Measurements from ENCODE around the gene GAPDHS. TPM values are rescaled to one million over a fixed set of nuclear protein-coding genes. Genes with fewer than 3 reads are reported as not detected.
A peak's percentile ranks its signal among the peaks of the same experiment; 100 is the strongest.

Gene GAPDHS
- total and polyA plus RNA-seq, 4 donors = not detected

DNA sequence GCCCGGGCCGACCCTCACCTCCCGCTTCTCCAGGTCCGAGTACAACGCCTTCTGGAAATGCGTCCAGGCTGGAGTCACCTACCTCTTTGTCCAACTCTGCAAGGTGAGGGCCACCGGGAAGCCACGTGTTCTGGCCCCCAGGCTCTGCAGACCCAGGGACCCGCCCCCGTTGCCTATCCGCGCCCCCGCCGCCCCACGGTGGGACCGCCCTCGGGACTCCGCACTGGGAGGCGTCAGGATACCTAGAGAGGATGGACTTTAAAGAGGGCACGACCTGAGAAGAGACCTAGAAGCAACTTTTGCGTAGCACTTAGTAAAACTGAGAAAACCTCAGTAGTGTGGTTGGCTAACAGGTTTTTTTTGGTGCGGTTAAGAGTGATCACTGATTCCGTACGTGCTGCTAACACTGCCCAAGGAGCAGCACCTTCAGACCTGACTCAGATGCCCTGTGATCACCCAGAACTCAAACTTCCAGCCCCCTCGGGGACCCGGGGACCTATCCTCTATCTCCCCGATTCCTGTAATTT is 12.7 kb downstream of the GAPDHS start:
- no peaks in the 10 kb centered on the region for H3K27me3 ChIP-seq (ENCODE audit: control insufficient read depth in 4 of 4, insufficient read depth in 4 of 4, low read length in 3 of 4)
- H3K27ac ChIP-seq (ENCODE audit: low read depth in 1 of 2, low read length in 2 of 2) = peak overlapping the region; percentile 29 to 69
- no peak for TF ChIP-seq FOXA1 (IDR thresholded peaks at IDR 0.05)
- no peak for TF ChIP-seq ZBTB33 (IDR thresholded peaks at IDR 0.05)
- no peak for TF ChIP-seq JUND (IDR thresholded peaks at IDR 0.05)
- TF ChIP-seq YY1 (IDR thresholded peaks at IDR 0.05) = no peak
- no peak for TF ChIP-seq HNF4G (IDR thresholded peaks at IDR 0.05)
- TF ChIP-seq GABPA (IDR thresholded peaks at IDR 0.05 in 1 of 2, conservative IDR thresholded peaks at IDR 0.05 in 1 of 2) = no peak
- no peak for TF ChIP-seq MAX (IDR thresholded peaks at IDR 0.05)
- TF ChIP-seq RXRA (IDR thresholded peaks at IDR 0.05) = no peak
- TF ChIP-seq REST (IDR thresholded peaks at IDR 0.05) = no peak
- TF ChIP-seq NR2F2 (IDR thresholded peaks at IDR 0.05) = no peak
- TF ChIP-seq, protein P1, sequence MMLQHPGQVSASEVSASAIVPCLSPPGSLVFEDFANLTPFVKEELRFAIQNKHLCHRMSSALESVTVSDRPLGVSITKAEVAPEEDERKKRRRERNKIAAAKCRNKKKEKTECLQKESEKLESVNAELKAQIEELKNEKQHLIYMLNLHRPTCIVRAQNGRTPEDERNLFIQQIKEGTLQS (IDR thresholded peaks at IDR 0.05) = no peak
- no peak for TF ChIP-seq EGR1 (IDR thresholded peaks at IDR 0.05; ENCODE audit: low read depth in 2 of 2)
- TF ChIP-seq, protein P2, sequence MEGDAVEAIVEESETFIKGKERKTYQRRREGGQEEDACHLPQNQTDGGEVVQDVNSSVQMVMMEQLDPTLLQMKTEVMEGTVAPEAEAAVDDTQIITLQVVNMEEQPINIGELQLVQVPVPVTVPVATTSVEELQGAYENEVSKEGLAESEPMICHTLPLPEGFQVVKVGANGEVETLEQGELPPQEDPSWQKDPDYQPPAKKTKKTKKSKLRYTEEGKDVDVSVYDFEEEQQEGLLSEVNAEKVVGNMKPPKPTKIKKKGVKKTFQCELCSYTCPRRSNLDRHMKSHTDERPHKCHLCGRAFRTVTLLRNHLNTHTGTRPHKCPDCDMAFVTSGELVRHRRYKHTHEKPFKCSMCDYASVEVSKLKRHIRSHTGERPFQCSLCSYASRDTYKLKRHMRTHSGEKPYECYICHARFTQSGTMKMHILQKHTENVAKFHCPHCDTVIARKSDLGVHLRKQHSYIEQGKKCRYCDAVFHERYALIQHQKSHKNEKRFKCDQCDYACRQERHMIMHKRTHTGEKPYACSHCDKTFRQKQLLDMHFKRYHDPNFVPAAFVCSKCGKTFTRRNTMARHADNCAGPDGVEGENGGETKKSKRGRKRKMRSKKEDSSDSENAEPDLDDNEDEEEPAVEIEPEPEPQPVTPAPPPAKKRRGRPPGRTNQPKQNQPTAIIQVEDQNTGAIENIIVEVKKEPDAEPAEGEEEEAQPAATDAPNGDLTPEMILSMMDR (IDR thresholded peaks at IDR 0.05; ENCODE audit: low read depth, low read length, missing input control) = no peak
- TF ChIP-seq HNF4A (conservative IDR thresholded peaks at IDR 0.05) = no peak
- no peak for TF ChIP-seq TAF1 (conservative IDR thresholded peaks at IDR 0.05)
- DNase-seq (ENCODE audit: low spot score) = peak; percentile 53
- H3K4me1 ChIP-seq (ENCODE audit: control insufficient read depth in 4 of 4, insufficient read depth in 4 of 4, low read length in 3 of 4) = peaks cover 0 to 20% (median 14%) of the 10 kb centered on the region in 4 donors
- H3K36me3 ChIP-seq (ENCODE audit: control insufficient read depth in 4 of 4, insufficient read depth in 3 of 4, low read depth in 1 of 4, low read length in 3 of 4) = no peaks in the 10 kb centered on the region
- no peaks in the 10 kb centered on the region for H3K9me3 ChIP-seq (ENCODE audit: control insufficient read depth in 4 of 4, low read length in 3 of 4)
- WGBS = 6% methylated on average over 27 of the region's 27 CpGs
- H3K4me3 ChIP-seq (ENCODE audit: low read depth in 1 of 3, low read length in 3 of 3) = peak overlapping the region; percentile 83 to 88 (median 85)
- peak overlapping the region; percentile 55 to 76 for H3K9ac ChIP-seq (ENCODE audit: low read depth in 1 of 2, low read length in 2 of 2)

DNA sequence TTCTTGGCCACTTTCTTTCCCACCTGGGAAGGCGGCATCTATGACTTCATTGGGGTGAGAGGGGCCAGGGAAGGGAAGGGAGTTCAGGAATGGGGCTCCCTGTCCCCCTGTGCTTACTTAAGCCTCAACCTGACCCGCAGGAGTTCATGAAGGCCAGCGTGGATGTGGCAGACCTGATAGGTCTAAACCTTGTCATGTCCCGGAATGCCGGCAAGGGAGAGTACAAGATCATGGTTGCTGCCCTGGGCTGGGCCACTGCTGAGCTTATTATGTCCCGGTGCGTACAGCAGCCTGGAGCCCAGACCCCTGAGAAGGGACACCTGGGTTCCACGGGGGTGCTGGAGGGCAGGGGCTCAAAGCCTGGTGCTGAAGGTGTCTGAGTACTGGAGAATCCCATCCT is 13.3 kb downstream of the GAPDHS start:
- Histone ChIP-seq H3K27ac (ENCODE audit: low read depth in 1 of 2, low read length in 2 of 2) (no peak overlapping the region), H3K4me3 (ENCODE audit: low read depth in 1 of 3, low read length in 3 of 3) (peak overlapping the region in 1 of 3 donors; percentile 88)

More for the DNA sequence above, 13.3 kb downstream of the GAPDHS start:
- Histone ChIP-seq H3K36me3 (ENCODE audit: control insufficient read depth in 4 of 4, insufficient read depth in 3 of 4, low read depth in 1 of 4, low read length in 3 of 4) (no peaks in the 10 kb centered on the region), H3K9ac (ENCODE audit: low read depth in 1 of 2, low read length in 2 of 2) (no peak overlapping the region), H3K4me1 (ENCODE audit: control insufficient read depth in 4 of 4, insufficient read depth in 4 of 4, low read length in 3 of 4) (peaks cover 0 to 20% (median 14%) of the 10 kb centered on the region in 4 donors), H3K27me3 (ENCODE audit: control insufficient read depth in 4 of 4, insufficient read depth in 4 of 4, low read length in 3 of 4) (no peaks in the 10 kb centered on the region), H3K9me3 (ENCODE audit: control insufficient read depth in 4 of 4, low read length in 3 of 4) (no peaks in the 10 kb centered on the region)
- DNase-seq (ENCODE audit: low spot score) = no peak
- 88% methylated on average over 8 of the region's 8 CpGs for WGBS
- TF ChIP-seq REST (IDR thresholded peaks at IDR 0.05) (no peak), FOXA1 (IDR thresholded peaks at IDR 0.05) (no peak), MAX (IDR thresholded peaks at IDR 0.05) (no peak), FOXA2 (IDR thresholded peaks at IDR 0.05) (no peak), NR2F2 (IDR thresholded peaks at IDR 0.05) (no peak), RAD21 (IDR thresholded peaks at IDR 0.05) (no peak), JUND (IDR thresholded peaks at IDR 0.05) (no peak)

All from liver (tissue), 9 donors.